Loucy (cell line): ENCODE results near the gene RAB33A.

Experiments
- H2AFZ ChIP-seq: fragments of 200-600 bp; sonication (generic); 2 replicates; pipeline ENCODE4 v1.6.0; 2016; ENCODE audit warnings: antibody characterized with exemption, mild to moderate bottlenecking, low read length, moderate library complexity
- H3F3A ChIP-seq: fragments of 200-600 bp; 2 replicates; pipeline ENCODE4 v1.6.0; 2016; ENCODE audit warnings: antibody characterized with exemption, low read depth, mild to moderate bottlenecking
- H3K27me3 ChIP-seq: fragments of 200-600 bp; sonication (generic); 2 replicates; pipeline ENCODE4 v1.6.1; 2014; ENCODE audit warnings: low read length, mild to moderate bottlenecking; ENCODE audit not compliant: insufficient read depth, poor library complexity, severe bottlenecking
- H3K36me3 ChIP-seq: fragments of 200-600 bp; sonication (generic); 2 replicates; pipeline ENCODE4 v1.6.1; 2016; ENCODE audit warnings: low read length; ENCODE audit not compliant: insufficient read depth
- H3K4me1 ChIP-seq: fragments of 200-600 bp; sonication (generic); 2 replicates; pipeline ENCODE4 v1.5.1; 2014; ENCODE audit warnings: low read length, mild to moderate bottlenecking; ENCODE audit not compliant: insufficient read depth, poor library complexity, severe bottlenecking
- H3K4me2 ChIP-seq: fragments of 200-600 bp; sonication (generic); 2 replicates; pipeline ENCODE4 v1.6.0; 2014; ENCODE audit warnings: antibody characterized with exemption, low read length, low read depth, mild to moderate bottlenecking; ENCODE audit not compliant: poor library complexity, severe bottlenecking
- H3K4me3 ChIP-seq: fragments of 200-600 bp; sonication (generic); 2 replicates; pipeline ENCODE4 v1.5.1; 2014; ENCODE audit warnings: low read length, mild to moderate bottlenecking, mixed read lengths; ENCODE audit not compliant: poor library complexity, severe bottlenecking
- H3K79me2 ChIP-seq: fragments of 200-600 bp; sonication (generic); 2 replicates; pipeline ENCODE4 v1.6.1; 2014; ENCODE audit warnings: low read length; ENCODE audit not compliant: insufficient read depth
- H3K9ac ChIP-seq: fragments of 200-600 bp; sonication (generic); 2 replicates; pipeline ENCODE4 v1.6.0; 2014; ENCODE audit warnings: mild to moderate bottlenecking, low read depth, low read length, moderate library complexity; ENCODE audit not compliant: poor library complexity, severe bottlenecking
- H3K9me2 ChIP-seq: fragments of 200-600 bp; sonication (generic); replicated peaks from 2 replicates; pipeline ENCODE4 v1.6.1; 2016; ENCODE audit warnings: low read depth, low read length, mixed read lengths
- H3K9me3 ChIP-seq: fragments of 200-600 bp; sonication (generic); 2 replicates; pipeline ENCODE4 v1.6.1; 2014; ENCODE audit warnings: mild to moderate bottlenecking, antibody characterized with exemption, low read length, low read depth; ENCODE audit not compliant: insufficient read depth
- H4K20me1 ChIP-seq: fragments of 200-600 bp; sonication (generic); 2 replicates; pipeline ENCODE4 v1.6.0; 2014; ENCODE audit warnings: antibody characterized with exemption, low read length, mild to moderate bottlenecking; ENCODE audit not compliant: insufficient read depth, poor library complexity, severe bottlenecking
- EZH2phosphoT487 ChIP-seq: fragments of 200-600 bp; IDR thresholded peaks from 2 replicates; pipeline ENCODE4 v1.6.1; 2018; ENCODE audit warnings: antibody characterized with exemption, mild to moderate bottlenecking, moderate library complexity, borderline replicate concordance
- TF ChIP-seq, protein P1 (sequence below): fragments of 200-600 bp; sonication (generic); conservative IDR thresholded peaks from 2 replicates; pipeline ENCODE4 v1.5.1; 2014; ENCODE audit warnings: mild to moderate bottlenecking, antibody characterized with exemption, low read length

The RAB33A gene

DNA sequence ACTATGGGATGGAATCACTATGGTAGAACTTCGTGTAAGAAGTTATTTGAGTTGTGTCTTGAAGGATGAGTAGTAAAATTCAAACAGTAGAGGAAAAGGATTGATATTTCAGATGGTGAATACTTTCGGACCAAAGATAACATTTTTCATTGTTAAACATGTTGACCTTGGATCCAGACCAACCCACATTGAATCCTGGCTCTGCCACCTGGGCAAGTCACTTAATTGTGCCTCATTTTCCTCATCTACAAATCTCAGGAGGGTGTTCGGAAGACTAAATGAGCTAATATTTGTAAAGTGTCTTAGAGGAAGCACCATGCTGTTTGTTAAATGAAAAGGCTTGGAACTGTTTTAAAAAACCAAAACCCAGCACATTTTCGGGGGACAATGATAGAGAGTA lies 4.7 kb upstream of the RAB33A start:
- Histone ChIP-seq H3K4me1 (peaks cover 19% of the 10 kb centered on the region), H3K4me2 (peak overlapping the region; percentile 86), H3K79me2 (peaks cover 61% of the 10 kb centered on the region), H3K9ac (peak overlapping the region; percentile 81), H3F3A (no peaks in the 10 kb centered on the region), H3K4me3 (peak overlapping the region; percentile 80), H4K20me1 (peaks cover under 1% of the 10 kb centered on the region), H3K9me3 (no peaks in the 10 kb centered on the region), H3K36me3 (no peaks in the 10 kb centered on the region), H2AFZ (no peak overlapping the region), H3K9me2 (no peaks in the 10 kb centered on the region), H3K27me3 (no peaks in the 10 kb centered on the region)
- TF ChIP-seq, protein P1, sequence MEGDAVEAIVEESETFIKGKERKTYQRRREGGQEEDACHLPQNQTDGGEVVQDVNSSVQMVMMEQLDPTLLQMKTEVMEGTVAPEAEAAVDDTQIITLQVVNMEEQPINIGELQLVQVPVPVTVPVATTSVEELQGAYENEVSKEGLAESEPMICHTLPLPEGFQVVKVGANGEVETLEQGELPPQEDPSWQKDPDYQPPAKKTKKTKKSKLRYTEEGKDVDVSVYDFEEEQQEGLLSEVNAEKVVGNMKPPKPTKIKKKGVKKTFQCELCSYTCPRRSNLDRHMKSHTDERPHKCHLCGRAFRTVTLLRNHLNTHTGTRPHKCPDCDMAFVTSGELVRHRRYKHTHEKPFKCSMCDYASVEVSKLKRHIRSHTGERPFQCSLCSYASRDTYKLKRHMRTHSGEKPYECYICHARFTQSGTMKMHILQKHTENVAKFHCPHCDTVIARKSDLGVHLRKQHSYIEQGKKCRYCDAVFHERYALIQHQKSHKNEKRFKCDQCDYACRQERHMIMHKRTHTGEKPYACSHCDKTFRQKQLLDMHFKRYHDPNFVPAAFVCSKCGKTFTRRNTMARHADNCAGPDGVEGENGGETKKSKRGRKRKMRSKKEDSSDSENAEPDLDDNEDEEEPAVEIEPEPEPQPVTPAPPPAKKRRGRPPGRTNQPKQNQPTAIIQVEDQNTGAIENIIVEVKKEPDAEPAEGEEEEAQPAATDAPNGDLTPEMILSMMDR, result no peak
- TF ChIP-seq EZH2phosphoT487, result no peak

GRCh38 chrX:130170752-130171445 lies 863 bp upstream of the RAB33A start:
- Histone ChIP-seq H2AFZ (no peak overlapping the region; the same call in 1 of the 2 replicates), H3K9ac (peak overlapping the region; percentile 98), H3K9me3 (no peaks in the 10 kb centered on the region), H3K79me2 (peaks cover 67% of the 10 kb centered on the region), H3K36me3 (no peaks in the 10 kb centered on the region), H4K20me1 (peaks cover 24% of the 10 kb centered on the region), H3K9me2 (no peaks in the 10 kb centered on the region), H3K27me3 (no peaks in the 10 kb centered on the region), H3K4me3 (peak overlapping the region; percentile 99), H3K4me2 (peak overlapping the region; percentile 98), H3K4me1 (peaks cover 34% of the 10 kb centered on the region), H3F3A (no peaks in the 10 kb centered on the region)
- no peak for TF ChIP-seq EZH2phosphoT487
- TF ChIP-seq, protein P1, result no peak

DNA sequence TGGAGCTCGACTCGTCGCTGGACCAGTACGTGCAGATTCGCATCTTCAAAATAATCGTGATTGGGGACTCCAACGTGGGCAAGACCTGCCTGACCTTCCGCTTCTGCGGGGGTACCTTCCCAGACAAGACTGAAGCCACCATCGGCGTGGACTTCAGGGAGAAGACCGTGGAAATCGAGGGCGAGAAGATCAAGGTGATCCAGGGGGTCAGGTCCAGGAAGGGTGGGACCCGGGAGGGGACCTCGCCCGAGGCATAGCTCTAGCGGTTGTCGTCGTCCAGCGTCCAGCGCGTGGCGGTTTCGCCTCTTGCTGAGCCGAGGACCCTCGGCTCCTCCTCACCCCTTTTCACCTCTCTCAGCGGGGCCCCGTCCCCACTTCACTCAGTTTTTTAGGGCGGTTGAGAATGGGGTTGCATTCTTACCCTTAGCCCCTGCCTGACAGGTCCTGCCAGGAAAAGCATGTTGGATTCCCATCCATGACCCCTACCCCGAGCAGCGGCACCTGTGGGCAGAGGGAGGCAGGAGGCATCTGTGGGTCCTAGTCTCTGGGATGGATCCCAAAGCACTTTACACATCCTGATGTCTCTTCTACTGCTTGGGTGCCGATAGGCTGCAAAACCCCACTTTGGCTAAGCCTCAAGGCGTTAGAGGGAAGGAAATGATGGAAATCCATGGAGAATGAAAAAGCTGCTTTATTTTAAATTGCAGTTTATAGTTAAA lies 524 bp downstream of the RAB33A start:
- H3K4me2 ChIP-seq, result peak overlapping the region; percentile 98
- no peaks in the 10 kb centered on the region for H3K27me3 ChIP-seq
- peaks cover 73% of the 10 kb centered on the region for H3K79me2 ChIP-seq
- H3K36me3 ChIP-seq, result no peaks in the 10 kb centered on the region
- H3F3A ChIP-seq, result no peaks in the 10 kb centered on the region
- peak overlapping the region; percentile 99 for H3K4me3 ChIP-seq
- H2AFZ ChIP-seq, result 0 out of 2 replicates have a peak overlapping the region, but pooled peaks have one; percentile 23
- TF ChIP-seq, protein P1, result no peak
- no peak for TF ChIP-seq EZH2phosphoT487
- no peaks in the 10 kb centered on the region for H3K9me2 ChIP-seq
- H3K9me3 ChIP-seq, result no peaks in the 10 kb centered on the region
- H4K20me1 ChIP-seq, result peaks cover 35% of the 10 kb centered on the region
- H3K9ac ChIP-seq, result peak overlapping the region; percentile 98
- H3K4me1 ChIP-seq, result peaks cover 42% of the 10 kb centered on the region
